Parathyroid adenoma (tissue), 2 donors: Measurements from ENCODE around the gene PCDHGB6.
"Not testable (repeated sequence)": the region's sequence is repeated elsewhere in the genome, so short reads cannot be mapped to it uniquely, and the experiment has no call there.

Experiments
- H2AFZ ChIP-seq: fragments of 300-600 bp; sonication (generic); one replicate; pipeline ENCODE4 v1.7.0; 2017; ENCODE audit warnings: antibody characterized with exemption, mild to moderate bottlenecking
- H3K27ac ChIP-seq: fragments of 300-600 bp; sonication (generic); one replicate; pipeline ENCODE4 v1.7.0; 2017
- H3K27me3 ChIP-seq: fragments of 300-600 bp; sonication (generic); one replicate; pipeline ENCODE4 v1.7.0; 2017; ENCODE audit warnings: low read length; ENCODE audit not compliant: control insufficient read depth, insufficient read depth
- H3K36me3 ChIP-seq: fragments of 300-600 bp; sonication (generic); one replicate; pipeline ENCODE4 v1.7.0; 2017; ENCODE audit warnings: low read length; ENCODE audit not compliant: control insufficient read depth, insufficient read depth
- H3K4me1 ChIP-seq: fragments of 300-600 bp; sonication (generic); one replicate; pipeline ENCODE4 v1.7.0; 2017; ENCODE audit warnings: control low read depth
- H3K4me2 ChIP-seq: fragments of 300-600 bp; sonication (generic); one replicate; pipeline ENCODE4 v1.7.0; 2017; ENCODE audit warnings: low read length
- H3K4me3 ChIP-seq: fragments of 300-600 bp; sonication (generic); one replicate; pipeline ENCODE4 v1.7.0; 2017; ENCODE audit warnings: low read depth, low read length
- H3K79me2 ChIP-seq: fragments of 300-600 bp; sonication (generic); one replicate; pipeline ENCODE4 v1.7.0; 2017; ENCODE audit warnings: control low read depth
- H3K9ac ChIP-seq: fragments of 300-600 bp; sonication (generic); one replicate; pipeline ENCODE4 v1.7.0; 2017; ENCODE audit warnings: mild to moderate bottlenecking
- H3K9me3 ChIP-seq: fragments of 300-600 bp; sonication (generic); one replicate; pipeline ENCODE4 v1.7.0; 2017; ENCODE audit warnings: low read length; ENCODE audit not compliant: control insufficient read depth
- TF ChIP-seq, protein P1 (sequence below): fragments of 300-600 bp; sonication (generic); IDR thresholded peaks from one replicate; pipeline ENCODE4 v1.7.0; 2017; ENCODE audit warnings: antibody characterized with exemption, mild to moderate bottlenecking
- donor health status: primary hyperparathyroidism.

The PCDHGB6 gene

GRCh38 chr5:141387557-141388311, 20.1 kb upstream of the PCDHGB6 start, which contains the start of gene PCDHGB4:
Gene PCDHGB4, plus strand, starts transcription at chr5:141387698. Its CDS starts 187 bp downstream, at chr5:141387885.
- not testable (repeated sequence) for H3K36me3 ChIP-seq, H3K9ac ChIP-seq, H3K4me2 ChIP-seq, H2AFZ ChIP-seq, H3K27me3 ChIP-seq, H3K4me1 ChIP-seq, H3K27ac ChIP-seq, H3K9me3 ChIP-seq, H3K4me3 ChIP-seq, H3K79me2 ChIP-seq
- TF ChIP-seq, protein P1, sequence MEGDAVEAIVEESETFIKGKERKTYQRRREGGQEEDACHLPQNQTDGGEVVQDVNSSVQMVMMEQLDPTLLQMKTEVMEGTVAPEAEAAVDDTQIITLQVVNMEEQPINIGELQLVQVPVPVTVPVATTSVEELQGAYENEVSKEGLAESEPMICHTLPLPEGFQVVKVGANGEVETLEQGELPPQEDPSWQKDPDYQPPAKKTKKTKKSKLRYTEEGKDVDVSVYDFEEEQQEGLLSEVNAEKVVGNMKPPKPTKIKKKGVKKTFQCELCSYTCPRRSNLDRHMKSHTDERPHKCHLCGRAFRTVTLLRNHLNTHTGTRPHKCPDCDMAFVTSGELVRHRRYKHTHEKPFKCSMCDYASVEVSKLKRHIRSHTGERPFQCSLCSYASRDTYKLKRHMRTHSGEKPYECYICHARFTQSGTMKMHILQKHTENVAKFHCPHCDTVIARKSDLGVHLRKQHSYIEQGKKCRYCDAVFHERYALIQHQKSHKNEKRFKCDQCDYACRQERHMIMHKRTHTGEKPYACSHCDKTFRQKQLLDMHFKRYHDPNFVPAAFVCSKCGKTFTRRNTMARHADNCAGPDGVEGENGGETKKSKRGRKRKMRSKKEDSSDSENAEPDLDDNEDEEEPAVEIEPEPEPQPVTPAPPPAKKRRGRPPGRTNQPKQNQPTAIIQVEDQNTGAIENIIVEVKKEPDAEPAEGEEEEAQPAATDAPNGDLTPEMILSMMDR = peak; percentile 43

DNA sequence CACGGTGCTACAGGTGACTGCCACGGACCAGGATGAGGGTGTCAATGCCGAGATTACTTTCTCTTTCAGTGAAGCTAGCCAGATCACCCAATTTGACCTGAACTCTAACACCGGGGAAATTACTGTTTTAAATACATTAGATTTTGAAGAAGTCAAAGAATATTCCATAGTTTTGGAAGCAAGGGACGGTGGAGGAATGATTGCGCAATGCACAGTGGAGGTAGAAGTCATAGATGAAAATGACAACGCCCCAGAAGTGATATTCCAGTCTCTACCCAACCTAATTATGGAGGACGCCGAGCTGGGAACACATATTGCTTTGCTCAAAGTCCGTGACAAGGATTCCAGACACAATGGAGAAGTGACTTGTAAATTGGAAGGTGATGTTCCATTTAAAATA, 19.2 kb upstream of the PCDHGB6 start:
- Histone ChIP-seq H3K4me1 (no peaks in the 10 kb centered on the region), H3K27me3 (no peaks in the 10 kb centered on the region), H3K79me2 (no peaks in the 10 kb centered on the region), H3K36me3 (peaks cover 3% of the 10 kb centered on the region), H3K27ac (no peak overlapping the region), H3K9me3 (no peaks in the 10 kb centered on the region), H2AFZ (no peak overlapping the region), H3K4me3 (no peak overlapping the region), H3K9ac (no peak overlapping the region), H3K4me2 (no peak overlapping the region)
- TF ChIP-seq, protein P1 = no peak

GRCh38 chr5:141389153-141390042, 18.4 kb upstream of the PCDHGB6 start:
- Histone ChIP-seq H3K36me3 (peaks cover 3% of the 10 kb centered on the region), H3K4me3 (no peak overlapping the region), H3K9me3 (no peaks in the 10 kb centered on the region), H3K4me1 (no peaks in the 10 kb centered on the region), H3K4me2 (no peak overlapping the region), H3K79me2 (no peaks in the 10 kb centered on the region), H3K9ac (no peak overlapping the region), H3K27ac (no peak overlapping the region), H2AFZ (no peak overlapping the region), H3K27me3 (no peaks in the 10 kb centered on the region)
- TF ChIP-seq, protein P1 = no peak

DNA sequence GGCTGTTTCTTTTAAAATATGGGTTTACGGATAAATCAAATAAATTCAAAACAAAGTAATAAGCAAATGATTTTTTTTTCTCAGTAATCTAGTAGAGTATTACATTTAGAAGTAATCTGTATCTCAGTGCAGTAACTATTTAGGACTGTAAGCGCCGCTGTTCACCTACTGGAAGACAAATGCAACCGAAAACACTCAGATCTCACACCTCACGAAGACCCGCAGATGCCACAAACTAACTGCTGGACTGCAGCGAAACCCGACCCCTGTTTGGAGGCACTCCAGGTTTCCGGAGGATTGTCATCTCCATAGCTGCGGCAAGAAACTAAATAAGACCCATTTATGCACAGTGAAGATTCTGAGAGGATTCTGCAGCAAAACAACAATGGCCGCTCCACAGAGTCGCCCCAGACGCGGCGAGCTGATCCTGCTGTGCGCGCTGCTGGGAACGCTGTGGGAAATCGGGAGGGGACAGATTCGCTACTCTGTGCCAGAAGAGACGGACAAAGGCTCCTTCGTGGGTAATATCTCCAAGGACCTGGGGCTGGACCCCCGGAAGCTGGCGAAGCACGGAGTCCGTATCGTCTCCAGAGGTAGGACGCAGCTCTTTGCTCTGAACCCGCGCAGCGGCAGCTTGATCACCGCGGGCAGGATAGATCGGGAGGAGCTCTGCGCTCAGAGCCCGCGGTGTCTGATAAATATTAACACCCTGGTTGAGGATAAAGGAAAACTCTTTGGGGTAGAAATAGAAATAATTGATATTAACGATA, 15.2 kb upstream of the PCDHGB6 start, which contains the start of gene PCDHGA8:
TSS of gene PCDHGA8 (plus strand) at position 205 of the 770 bp plus-strand sequence. CDS start at position 386, 181 bp downstream.
- TF ChIP-seq, protein P1 = no peak
- Histone ChIP-seq H3K27me3 (no peaks in the 10 kb centered on the region), H3K9ac (no peak within 1 kb of the TSS), H3K4me1 (no peaks in the 10 kb centered on the region), H3K4me2 (no peak within 1 kb of the TSS), H3K27ac (no peak within 1 kb of the TSS), H3K9me3 (no peaks in the 10 kb centered on the region), H3K4me3 (no peak within 1 kb of the TSS), H3K79me2 (no peaks in the 10 kb centered on the region), H2AFZ (no peak within 1 kb of the TSS), H3K36me3 (peaks cover 3% of the 10 kb centered on the region)
